IgD-negative memory B cell (primary cell): ENCODE results near the gene CDR2L. TPM values are rescaled to one million over a fixed set of nuclear protein-coding genes. Genes with fewer than 3 reads are reported as not detected.
"Not testable (repeated sequence)": the region's sequence is repeated elsewhere in the genome, so short reads cannot be mapped to it uniquely, and the experiment has no call there.

Source experiments
- H3K27ac Mint-ChIP-seq, 3 donors: one replicate each; pipeline ENCODE4 v1.8.0; 2020 to 2022; ENCODE audit warnings: mild to moderate bottlenecking in 3 of 3, mixed read lengths in 3 of 3, moderate library complexity in 1 of 3
- H3K27me3 Mint-ChIP-seq: one replicate; pipeline ENCODE4 v1.8.0; 2021; ENCODE audit warnings: mixed read lengths
- H3K36me3 Mint-ChIP-seq: one replicate; pipeline ENCODE4 v1.8.0; 2020; ENCODE audit warnings: mild to moderate bottlenecking, mixed read lengths
- H3K4me1 Mint-ChIP-seq, 3 donors: one replicate each; pipeline ENCODE4 v1.8.0; 2020 to 2022; ENCODE audit warnings: mixed read lengths in 3 of 3, mild to moderate bottlenecking in 1 of 3
- H3K4me3 Mint-ChIP-seq, 4 donors: one replicate each; pipeline ENCODE4 v1.8.0; 2020 to 2022; ENCODE audit warnings: mild to moderate bottlenecking in 4 of 4, mixed read lengths in 4 of 4, moderate library complexity in 3 of 4
- H3K9me3 Mint-ChIP-seq, 3 donors: one replicate each; pipeline ENCODE4 v1.8.0; 2020 to 2021; ENCODE audit warnings: mixed read lengths in 3 of 3, mild to moderate bottlenecking in 1 of 3
- polyA plus RNA-seq: library from polyadenylated mRNA; unstranded; fragments of 300-500 nt; fragmentation: Illumina TruSeq; gene quantifications from one replicate; pipeline ENCODE4 v1.2.3, GENCODE V29; 2021

Gene CDR2L
- polyA plus RNA-seq, 1 donor from 2014 or later, result not detected

GRCh38 chr17:75006084-75006483 lies 18.7 kb downstream of the CDR2L start:
- H3K27ac Mint-ChIP-seq, H3K27me3 Mint-ChIP-seq, H3K4me1 Mint-ChIP-seq, H3K36me3 Mint-ChIP-seq, H3K9me3 Mint-ChIP-seq: not testable (repeated sequence)
- H3K4me3 Mint-ChIP-seq, result peak overlapping the region in 2 of 4 donors; percentile 41 to 46

GRCh38 chr17:75006653-75007052 lies 19.2 kb downstream of the CDR2L start:
- no peaks in the 10 kb centered on the region for H3K9me3 Mint-ChIP-seq
- no peaks in the 10 kb centered on the region for H3K4me1 Mint-ChIP-seq
- no peak overlapping the region for H3K27ac Mint-ChIP-seq
- H3K27me3 Mint-ChIP-seq, result peaks cover 2% of the 10 kb centered on the region
- H3K36me3 Mint-ChIP-seq, result no peaks in the 10 kb centered on the region
- H3K4me3 Mint-ChIP-seq, result peak overlapping the region in 1 of 4 donors; percentile 46

DNA sequence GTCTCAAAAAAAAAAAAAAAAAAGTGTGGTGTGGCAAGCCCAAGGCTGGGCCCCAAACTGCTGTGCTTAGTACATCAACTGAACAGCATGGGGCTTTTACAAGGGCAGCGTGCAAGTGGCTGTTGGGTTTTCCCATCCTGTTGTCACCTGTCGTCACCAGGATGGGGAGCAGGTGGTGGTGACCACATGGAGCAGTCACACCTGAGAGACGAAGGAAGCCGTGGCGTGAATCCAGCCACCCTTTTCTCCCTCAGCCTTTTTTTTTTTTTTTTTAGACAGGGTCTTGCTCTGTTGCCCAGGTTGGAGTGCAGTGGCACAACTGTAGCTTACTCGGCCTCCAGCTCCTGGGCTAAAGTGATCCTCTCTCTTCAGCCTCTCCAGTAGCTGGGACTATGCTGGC lies 20.9 kb downstream of the CDR2L start:
- H3K36me3 Mint-ChIP-seq, result no peaks in the 10 kb centered on the region
- H3K4me3 Mint-ChIP-seq, result no peak overlapping the region
- peaks cover 2% of the 10 kb centered on the region for H3K27me3 Mint-ChIP-seq
- no peak overlapping the region for H3K27ac Mint-ChIP-seq
- H3K9me3 Mint-ChIP-seq, result no peaks in the 10 kb centered on the region
- H3K4me1 Mint-ChIP-seq, result peaks cover 3 to 9% (median 7%) of the 10 kb centered on the region in 3 donors

- H3K27me3 Mint-ChIP-seq, result peaks cover 2% of the 10 kb centered on the region
- no peak overlapping the region for H3K27ac Mint-ChIP-seq
- peak overlapping the region in 1 of 4 donors; percentile 62 for H3K4me3 Mint-ChIP-seq
- H3K4me1 Mint-ChIP-seq, result peaks cover 10 to 16% (median 13%) of the 10 kb centered on the region in 3 donors
- peaks cover 0 to 2% (median 0%) of the 10 kb centered on the region in 3 donors for H3K9me3 Mint-ChIP-seq
- no peaks in the 10 kb centered on the region for H3K36me3 Mint-ChIP-seq
Measured at GRCh38 chr17:75009139-75009724, 21.8 kb downstream of the CDR2L start.

- peaks cover 3% of the 10 kb centered on the region for H3K36me3 Mint-ChIP-seq
- peak overlapping the region in 1 of 3 donors; percentile 81 for H3K27ac Mint-ChIP-seq
- H3K9me3 Mint-ChIP-seq, result peaks cover 0 to 2% (median 0%) of the 10 kb centered on the region in 3 donors
- peaks cover 2% of the 10 kb centered on the region for H3K27me3 Mint-ChIP-seq
- peak overlapping the region in 3 of 4 donors; percentile 3 to 98 (median 23) for H3K4me3 Mint-ChIP-seq
- H3K4me1 Mint-ChIP-seq, result peaks cover 16% of the 10 kb centered on the region in 3 donors
Measured at GRCh38 chr17:75010683-75011400, 23.4 kb downstream of the CDR2L start.

GRCh38 chr17:75011401-75012095 lies 24.1 kb downstream of the CDR2L start:
- Mint-ChIP-seq H3K36me3 (peaks cover 3% of the 10 kb centered on the region), H3K4me1 (peaks cover 16 to 17% (median 16%) of the 10 kb centered on the region in 3 donors), H3K27ac (peak overlapping the region in 1 of 3 donors; percentile 81), H3K27me3 (peaks cover 2% of the 10 kb centered on the region), H3K9me3 (peaks cover 0 to 2% (median 0%) of the 10 kb centered on the region in 3 donors), H3K4me3 (peak overlapping the region; percentile 94 to 98 (median 96))

DNA sequence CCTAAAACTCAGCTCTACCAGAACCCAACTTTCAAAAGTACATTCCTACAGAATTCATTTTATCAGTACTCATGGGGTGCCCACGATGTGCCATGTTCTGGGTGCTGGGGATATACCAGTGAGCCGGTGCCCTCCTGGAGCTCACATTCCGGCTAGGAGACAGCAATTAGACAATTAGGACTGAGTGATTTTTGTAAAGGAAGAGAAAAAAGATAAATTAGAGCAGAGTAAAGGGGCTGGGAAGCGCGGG lies 24.6 kb downstream of the CDR2L start:
- peak overlapping the region in 2 of 3 donors; percentile 81 to 95 for H3K27ac Mint-ChIP-seq
- H3K27me3 Mint-ChIP-seq, result peaks cover 2% of the 10 kb centered on the region
- H3K9me3 Mint-ChIP-seq, result peaks cover 0 to 2% (median 0%) of the 10 kb centered on the region in 3 donors
- peaks cover 3% of the 10 kb centered on the region for H3K36me3 Mint-ChIP-seq
- peak overlapping the region; percentile 94 to 98 (median 96) for H3K4me3 Mint-ChIP-seq
- peaks cover 16 to 17% (median 16%) of the 10 kb centered on the region in 3 donors for H3K4me1 Mint-ChIP-seq

- peak within 1 kb of the TSS; percentile 94 to 98 (median 96) for H3K4me3 Mint-ChIP-seq
- peaks cover 2% of the 10 kb centered on the region for H3K27me3 Mint-ChIP-seq
- H3K9me3 Mint-ChIP-seq, result peaks cover 0 to 2% (median 0%) of the 10 kb centered on the region in 3 donors
- peak within 1 kb of the TSS; percentile 81 to 96 (median 95) for H3K27ac Mint-ChIP-seq
- peaks cover 3% of the 10 kb centered on the region for H3K36me3 Mint-ChIP-seq
- H3K4me1 Mint-ChIP-seq, result peaks cover 16 to 17% (median 16%) of the 10 kb centered on the region in 3 donors
Measured at GRCh38 chr17:75012346-75013091, 25.1 kb downstream of the CDR2L start, which contains the start of gene MRPL58. Gene MRPL58 (plus strand): TSS chr17:75012670. CDS start chr17:75012687, 17 bp downstream.

- Mint-ChIP-seq H3K27me3 (no peaks in the 10 kb centered on the region), H3K36me3 (peaks cover 3% of the 10 kb centered on the region), H3K27ac (peak overlapping the region; percentile 81 to 96 (median 95)), H3K4me3 (peak overlapping the region; percentile 94 to 98 (median 96)), H3K4me1 (peaks cover 16 to 18% (median 17%) of the 10 kb centered on the region in 3 donors), H3K9me3 (peaks cover 0 to 2% (median 0%) of the 10 kb centered on the region in 3 donors)
Measured at GRCh38 chr17:75013092-75013559, 25.7 kb downstream of the CDR2L start.

GRCh38 chr17:75019146-75019545 lies 31.7 kb downstream of the CDR2L start:
- Mint-ChIP-seq H3K4me1 (peaks cover 4 to 8% (median 5%) of the 10 kb centered on the region in 3 donors), H3K27ac (no peak overlapping the region), H3K27me3 (no peaks in the 10 kb centered on the region), H3K9me3 (no peaks in the 10 kb centered on the region), H3K36me3 (peaks cover 7% of the 10 kb centered on the region), H3K4me3 (no peak overlapping the region)

DNA sequence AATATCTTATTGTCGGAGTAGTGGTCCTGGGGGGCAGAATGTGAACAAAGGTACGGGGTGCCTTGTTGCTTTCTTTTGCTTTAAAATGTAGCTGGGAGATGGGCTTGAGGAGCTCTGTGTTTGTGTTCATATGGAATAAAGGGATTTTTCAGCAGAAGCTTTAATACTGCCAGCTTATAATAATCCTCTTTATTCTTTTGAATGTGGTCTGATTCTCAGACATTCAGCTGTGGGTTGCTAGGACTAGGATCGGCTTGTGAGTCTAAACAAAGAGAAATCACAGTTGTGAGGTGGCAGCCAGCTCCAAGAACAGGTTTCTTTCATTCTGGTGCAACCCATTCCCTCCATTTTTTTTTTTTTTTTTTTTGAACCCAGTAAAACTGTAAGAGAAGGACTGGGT lies 32.3 kb downstream of the CDR2L start:
- H3K4me3 Mint-ChIP-seq, result no peak overlapping the region
- H3K9me3 Mint-ChIP-seq, result no peaks in the 10 kb centered on the region
- H3K36me3 Mint-ChIP-seq, result peaks cover 8% of the 10 kb centered on the region
- no peaks in the 10 kb centered on the region for H3K27me3 Mint-ChIP-seq
- peaks cover 4 to 6% (median 5%) of the 10 kb centered on the region in 3 donors for H3K4me1 Mint-ChIP-seq
- no peak overlapping the region for H3K27ac Mint-ChIP-seq

DNA sequence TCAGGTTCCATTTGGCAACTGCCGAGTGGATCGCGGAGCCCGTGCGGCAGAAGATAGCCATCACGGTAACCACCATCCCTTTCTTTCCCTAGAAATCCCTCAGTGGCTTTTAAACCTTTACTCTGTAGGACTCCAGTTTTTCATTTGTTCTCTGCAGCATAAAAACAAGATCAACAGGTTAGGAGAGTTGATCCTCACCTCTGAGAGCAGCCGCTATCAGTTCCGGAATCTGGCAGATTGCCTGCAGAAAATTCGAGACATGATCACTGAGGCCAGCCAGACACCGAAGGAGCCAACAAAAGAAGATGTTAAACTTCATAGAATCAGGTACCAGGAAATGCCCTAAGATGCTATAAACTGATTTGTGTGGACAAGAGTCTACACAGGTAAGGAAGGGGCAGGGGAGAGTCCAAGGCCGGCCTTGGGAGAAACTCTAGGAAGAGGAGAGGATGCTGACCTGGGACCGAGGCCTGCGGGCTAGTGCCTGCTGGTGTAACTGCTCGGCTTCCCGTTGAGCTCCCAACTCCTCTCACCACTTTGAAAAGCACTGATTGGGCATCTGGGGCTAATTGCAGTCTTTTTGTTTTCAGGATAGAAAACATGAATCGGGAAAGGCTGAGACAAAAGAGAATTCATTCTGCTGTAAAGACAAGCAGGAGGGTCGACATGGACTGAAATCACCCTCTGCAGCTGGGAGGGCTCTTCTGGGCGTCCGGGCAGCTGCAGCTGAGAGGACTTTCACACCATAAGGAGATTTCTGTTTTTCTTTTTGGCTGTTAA lies 33.1 kb downstream of the CDR2L start:
- Mint-ChIP-seq H3K4me1 (peaks cover 2 to 5% (median 4%) of the 10 kb centered on the region in 3 donors), H3K27ac (no peak overlapping the region), H3K27me3 (no peaks in the 10 kb centered on the region), H3K36me3 (peaks cover 6% of the 10 kb centered on the region), H3K9me3 (no peaks in the 10 kb centered on the region), H3K4me3 (no peak overlapping the region)

- no peak overlapping the region for H3K4me3 Mint-ChIP-seq
- H3K27ac Mint-ChIP-seq, result no peak overlapping the region
- peaks cover 0 to 3% (median 0%) of the 10 kb centered on the region in 3 donors for H3K4me1 Mint-ChIP-seq
- peaks cover 0 to 3% (median 0%) of the 10 kb centered on the region in 3 donors for H3K9me3 Mint-ChIP-seq
- H3K36me3 Mint-ChIP-seq, result peaks cover 3% of the 10 kb centered on the region
- H3K27me3 Mint-ChIP-seq, result no peaks in the 10 kb centered on the region
Measured at GRCh38 chr17:75024686-75025397, 37.4 kb downstream of the CDR2L start.
